Smooth muscle cell (in vitro differentiated cells): ENCODE results near the gene CDKAL1. TPM values are rescaled to one million over a fixed set of nuclear protein-coding genes. Genes with fewer than 3 reads are reported as not detected.
"Not testable (repeated sequence)": the region's sequence is repeated elsewhere in the genome, so short reads cannot be mapped to it uniquely, and the experiment has no call there.

Source experiments
- DNase-seq: peaks from one replicate; lab custom pipeline; 2025; ENCODE audit not compliant: unreplicated experiment; lab: John Stamatoyannopoulos, UW
- H2AFZ ChIP-seq: fragments of 200-600 bp; sonication (generic); 2 replicates; pipeline ENCODE4 v1.6.0; 2016; ENCODE audit warnings: antibody characterized with exemption, low read depth, mild to moderate bottlenecking
- H3F3A ChIP-seq: fragments of 200-600 bp; sonication (generic); 2 replicates; pipeline ENCODE4 v1.6.0; 2017; ENCODE audit warnings: antibody characterized with exemption, low read depth
- H3K27ac ChIP-seq: fragments of 200-600 bp; sonication (generic); 2 replicates; pipeline ENCODE4 v1.5.1; 2016; ENCODE audit warnings: low read depth, mild to moderate bottlenecking
- H3K27me3 ChIP-seq: fragments of 200-600 bp; sonication (generic); 2 replicates; pipeline ENCODE4 v1.6.1; 2016; ENCODE audit warnings: low read depth, mild to moderate bottlenecking
- H3K36me3 ChIP-seq: fragments of 200-600 bp; sonication (generic); 2 replicates; pipeline ENCODE4 v1.5.1; 2016; ENCODE audit warnings: low read depth
- H3K4me1 ChIP-seq: fragments of 200-600 bp; sonication (generic); 2 replicates; pipeline ENCODE4 v1.5.1; 2016; ENCODE audit warnings: low read depth
- H3K4me2 ChIP-seq: fragments of 200-600 bp; sonication (generic); 2 replicates; pipeline ENCODE4 v1.6.0; 2016; ENCODE audit warnings: mild to moderate bottlenecking
- H3K4me3 ChIP-seq: fragments of 200-600 bp; sonication (generic); 2 replicates; pipeline ENCODE4 v1.5.1; 2016; ENCODE audit warnings: mild to moderate bottlenecking
- H3K79me2 ChIP-seq: fragments of 200-600 bp; sonication (generic); 2 replicates; pipeline ENCODE4 v1.6.0; 2016; ENCODE audit warnings: low read depth, mild to moderate bottlenecking
- H3K9ac ChIP-seq: fragments of 200-600 bp; sonication (generic); 2 replicates; pipeline ENCODE4 v1.6.0; 2016; ENCODE audit warnings: low read depth
- H3K9me3 ChIP-seq: fragments of 200-600 bp; sonication (generic); replicated peaks from 2 replicates; pipeline ENCODE4 v1.5.1; 2016; ENCODE audit warnings: low read depth
- H4K20me1 ChIP-seq: fragments of 200-600 bp; sonication (generic); 2 replicates; pipeline ENCODE4 v1.6.0; 2016; ENCODE audit warnings: low read depth
- CTCF ChIP-seq: fragments of 200-600 bp; sonication (generic); IDR thresholded peaks from 2 replicates; pipeline ENCODE4 v1.5.1; 2017; ENCODE audit warnings: borderline replicate concordance, mild to moderate bottlenecking, antibody characterized with exemption; ENCODE audit not compliant: insufficient read depth, poor library complexity, severe bottlenecking
- WGBS: methylation state at CpG from one replicate; pipeline ENCODE4 v1.1.7; 2016; ENCODE audit warnings: low lambda C conversion rate; 5-methylcytosine and 5-hydroxymethylcytosine counted together
- polyA plus RNA-seq: library from polyadenylated mRNA; unstranded; fragments of >200 nt; fragmentation: Nextera tagmentation; extraction: Ambion mirVana; gene quantifications from 2 replicates; pipeline ENCODE4 v1.2.1, GENCODE V29; 2016
- total RNA-seq: library from RNA; depleted of rRNA; stranded (reverse); fragments of >200 nt; gene quantifications from 2 replicates; pipeline ENCODE4 v1.2.3, GENCODE V29; 2014

CDKAL1 gene
- total and polyA plus RNA-seq, 2 experiments from 2014 or later, result 16.5 to 16.6 TPM

- no peak overlapping the region for H3K4me2 ChIP-seq
- no peak overlapping the region for H2AFZ ChIP-seq
- H3K27ac ChIP-seq, result no peak overlapping the region
- no peaks in the 10 kb centered on the region for H3K4me1 ChIP-seq
- H3K27me3 ChIP-seq, result no peaks in the 10 kb centered on the region
- H3K4me3 ChIP-seq, result no peak overlapping the region
- 88% methylated on average over 2 of the region's 2 CpGs for WGBS
- no peak for TF ChIP-seq CTCF
- no peaks in the 10 kb centered on the region for H3F3A ChIP-seq
- H3K9ac ChIP-seq, result no peak overlapping the region
- no peaks in the 10 kb centered on the region for H4K20me1 ChIP-seq
- DNase-seq, result no peak
- no peaks in the 10 kb centered on the region for H3K79me2 ChIP-seq
- no peaks in the 10 kb centered on the region for H3K36me3 ChIP-seq
- H3K9me3 ChIP-seq, result no peaks in the 10 kb centered on the region
Measured at GRCh38 chr6:21050935-21051334, 516.7 kb downstream of the CDKAL1 start.

DNA sequence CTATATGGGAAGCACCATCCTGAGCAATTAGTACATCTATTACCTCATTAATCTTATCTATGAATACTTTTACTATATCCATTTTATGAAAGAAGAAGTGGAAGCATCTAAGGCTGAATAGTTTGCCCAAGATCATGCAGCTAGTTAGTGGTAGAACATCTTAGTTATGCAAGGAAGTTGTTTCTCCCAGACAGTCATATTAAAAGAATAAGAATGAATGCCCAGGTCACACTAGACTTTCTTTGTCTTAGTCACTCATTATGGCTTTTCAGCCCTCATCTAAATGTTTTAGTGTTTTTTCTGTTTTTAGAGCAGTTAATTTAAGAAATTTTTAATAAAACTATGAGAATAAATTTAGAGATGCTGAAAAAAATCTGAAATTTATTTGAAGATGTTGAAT, 517.5 kb downstream of the CDKAL1 start:
- Histone ChIP-seq H3K4me2 (no peak overlapping the region), H3K79me2 (no peaks in the 10 kb centered on the region), H3K27ac (no peak overlapping the region), H2AFZ (no peak overlapping the region), H3K4me1 (no peaks in the 10 kb centered on the region), H3K27me3 (no peaks in the 10 kb centered on the region), H3F3A (no peaks in the 10 kb centered on the region), H3K9ac (no peak overlapping the region), H4K20me1 (no peaks in the 10 kb centered on the region), H3K4me3 (no peak overlapping the region), H3K9me3 (no peaks in the 10 kb centered on the region), H3K36me3 (no peaks in the 10 kb centered on the region)
- no peak for TF ChIP-seq CTCF
- no peak for DNase-seq

DNA sequence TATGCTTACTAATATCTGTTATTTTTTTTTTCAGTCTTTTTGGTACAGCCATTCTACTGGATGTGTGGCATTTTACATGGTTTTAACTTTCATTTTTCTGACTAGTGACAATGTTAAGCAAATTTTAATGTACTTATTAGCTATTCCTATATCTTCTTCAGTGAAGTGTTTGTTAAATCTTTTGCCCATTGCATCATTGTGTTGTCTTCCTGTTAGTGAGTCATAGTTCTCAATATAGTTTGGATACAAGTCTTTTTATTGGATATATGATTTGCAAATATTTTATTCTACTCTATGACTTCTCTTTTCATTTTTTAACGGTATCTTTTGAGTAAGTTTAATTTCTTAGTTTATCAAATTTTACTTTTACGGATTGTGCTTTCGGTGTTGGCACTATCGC, 519.4 kb downstream of the CDKAL1 start:
- DNase-seq, result no peak
- Histone ChIP-seq H3K4me1 (no peaks in the 10 kb centered on the region), H3K4me2 (no peak overlapping the region), H2AFZ (no peak overlapping the region), H3K36me3 (no peaks in the 10 kb centered on the region), H3K9me3 (no peaks in the 10 kb centered on the region), H3K79me2 (no peaks in the 10 kb centered on the region), H3F3A (no peaks in the 10 kb centered on the region), H3K27me3 (no peaks in the 10 kb centered on the region), H3K4me3 (no peak overlapping the region), H3K27ac (no peak overlapping the region), H4K20me1 (no peaks in the 10 kb centered on the region), H3K9ac (no peak overlapping the region)
- 98% methylated on average over 4 of the region's 4 CpGs for WGBS
- no peak for TF ChIP-seq CTCF

- H2AFZ ChIP-seq, H3K36me3 ChIP-seq, DNase-seq, H3K9ac ChIP-seq, H3K9me3 ChIP-seq, H3K27ac ChIP-seq, H3K4me3 ChIP-seq, H4K20me1 ChIP-seq, H3K4me2 ChIP-seq, H3K4me1 ChIP-seq, H3K79me2 ChIP-seq, H3F3A ChIP-seq, H3K27me3 ChIP-seq: not testable (repeated sequence)
- 96% methylated on average over 2 of the region's 2 CpGs for WGBS
Measured at GRCh38 chr6:21055480-21055879, 521.2 kb downstream of the CDKAL1 start.
